Thymus (tissue), 14 donors: Measurements from ENCODE around the gene FOXL3. TPM values are rescaled to one million over a fixed set of nuclear protein-coding genes. Genes with fewer than 3 reads are reported as not detected.
"Not testable (repeated sequence)": the region's sequence is repeated elsewhere in the genome, so short reads cannot be mapped to it uniquely, and the experiment has no call there.

ENCODE experiments used
- DNase-seq, 9 donors: peaks; one replicate each; pipeline ENCODE4 v3.0.0-alpha.2; 2013; ENCODE audit warnings: low spot score in 9 of 9, low read depth in 6 of 9, missing footprints in 1 of 9
- H3K27ac ChIP-seq, 2 donors: one replicate each; pipeline ENCODE4 v1.5.1; 2013; ENCODE audit warnings: control low read depth in 1 of 2, low read depth in 1 of 2, low read length in 1 of 2, mild to moderate bottlenecking in 1 of 2, moderate library complexity in 1 of 2
- H3K27me3 ChIP-seq, 2 donors: one replicate each; pipeline ENCODE4 v1.5.1; 2013; ENCODE audit warnings: low read length in 1 of 2; ENCODE audit not compliant: control insufficient read depth in 2 of 2, insufficient read depth in 1 of 2
- H3K36me3 ChIP-seq, 2 donors: one replicate each; pipeline ENCODE4 v1.5.1; 2013; ENCODE audit warnings: low read length in 1 of 2, mild to moderate bottlenecking in 1 of 2, moderate library complexity in 1 of 2; ENCODE audit not compliant: control insufficient read depth in 2 of 2, insufficient read depth in 2 of 2
- H3K4me1 ChIP-seq, 2 donors: one replicate each; pipeline ENCODE4 v1.5.1; 2013; ENCODE audit warnings: low read length in 2 of 2; ENCODE audit not compliant: control insufficient read depth in 2 of 2, insufficient read depth in 2 of 2
- H3K4me3 ChIP-seq, 2 donors: one replicate each; pipeline ENCODE4 v1.5.1; 2013; ENCODE audit warnings: low read length in 2 of 2, control low read depth in 1 of 2, mild to moderate bottlenecking in 1 of 2
- H3K9me3 ChIP-seq, 2 donors: one replicate each; pipeline ENCODE4 v1.5.1; 2013; ENCODE audit warnings: low read length in 1 of 2, mild to moderate bottlenecking in 1 of 2; ENCODE audit not compliant: control insufficient read depth in 2 of 2, insufficient read depth in 1 of 2
- WGBS: extraction: QIAGEN DNeasy Blood & Tissue Kit; methylation state at CpG from one replicate; pipeline ENCODE4 v1.1.7; 2013; 5-methylcytosine and 5-hydroxymethylcytosine counted together
- long read RNA-seq, 10 donors: transcript quantifications; one replicate each; lab custom pipeline, GENCODE V29; 2026
- polyA plus RNA-seq: library from polyadenylated mRNA; stranded (reverse); fragments of 200-250 nt; gene quantifications from one replicate; pipeline ENCODE4 v1.2.3, GENCODE V29; 2013
- total RNA-seq: library from RNA; stranded (reverse); fragments of 120-200 nt; gene quantifications from one replicate; pipeline ENCODE4 v1.2.4, GENCODE V29; 2013
- donor health status: healthy.

FOXL3 gene
- total RNA-seq, result 0.19 TPM
- not detected for polyA plus RNA-seq
- long read RNA-seq, donor 1, result 0 reads
- long read RNA-seq, donor 2, result 0 reads
- long read RNA-seq, donor 3, result 0 reads
- long read RNA-seq, donor 4, result 0 reads
- long read RNA-seq, donor 5, result 0 reads
- long read RNA-seq, donor 6, result 0 reads
- long read RNA-seq, donor 7, result 0 reads
- long read RNA-seq, donor 8, result 0 reads
- long read RNA-seq, donor 9, result 0 reads
- long read RNA-seq, donor 10, result 0 reads

GRCh38 chr7:289756-290553 lies at the start of gene FOXL3:
Gene FOXL3 (plus strand): TSS chr7:290170. CDS start chr7:290170, 0 bp downstream.
- Histone ChIP-seq H3K4me1 (peaks cover 0 to 4% of the 10 kb centered on the region in 2 donors), H3K36me3 (no peaks in the 10 kb centered on the region), H3K27me3 (peaks cover 42 to 84% of the 10 kb centered on the region in 2 donors), H3K27ac (no peak within 1 kb of the TSS), H3K9me3 (no peaks in the 10 kb centered on the region), H3K4me3 (no peak within 1 kb of the TSS)
- 11% methylated on average over 79 of the region's 79 CpGs for WGBS
- DNase-seq, result no peak

- Histone ChIP-seq H3K27ac (no peak overlapping the region), H3K36me3 (no peaks in the 10 kb centered on the region), H3K4me1 (no peaks in the 10 kb centered on the region), H3K9me3 (peaks cover 0 to 3% of the 10 kb centered on the region in 2 donors), H3K4me3 (no peak overlapping the region), H3K27me3 (no peaks in the 10 kb centered on the region)
- 21% methylated on average over 16 of the region's 16 CpGs for WGBS
- DNase-seq, result no peak
These were observed 49.0 kb upstream of the FOXL3 start for GRCh38 chr7:240887-241421.

GRCh38 chr7:241513-241912 lies 48.5 kb upstream of the FOXL3 start:
- H3K27ac ChIP-seq, result no peak overlapping the region
- H3K36me3 ChIP-seq, result no peaks in the 10 kb centered on the region
- 98% methylated on average over 13 of the region's 13 CpGs for WGBS
- no peaks in the 10 kb centered on the region for H3K27me3 ChIP-seq
- H3K4me1 ChIP-seq, result no peaks in the 10 kb centered on the region
- H3K9me3 ChIP-seq, result peaks cover 0 to 3% of the 10 kb centered on the region in 2 donors
- H3K4me3 ChIP-seq, result no peak overlapping the region
- DNase-seq, result no peak

- DNase-seq, H3K4me3 ChIP-seq, H3K27ac ChIP-seq, H3K36me3 ChIP-seq, H3K4me1 ChIP-seq, H3K27me3 ChIP-seq, H3K9me3 ChIP-seq: not testable (repeated sequence)
- WGBS, result 91% methylated on average over 12 of the region's 21 CpGs
These were observed 47.0 kb upstream of the FOXL3 start for GRCh38 chr7:242826-243579.

- not testable (repeated sequence) for H3K9me3 ChIP-seq, H3K4me3 ChIP-seq, H3K36me3 ChIP-seq, H3K27me3 ChIP-seq, H3K27ac ChIP-seq, H3K4me1 ChIP-seq, DNase-seq
- WGBS, result 87% methylated on average over 5 of the region's 10 CpGs
These were observed 46.4 kb upstream of the FOXL3 start for GRCh38 chr7:243580-243978.

- WGBS, result 94% methylated on average over 22 of the region's 22 CpGs
- H3K9me3 ChIP-seq, result peaks cover 0 to 3% of the 10 kb centered on the region in 2 donors
- no peak overlapping the region for H3K27ac ChIP-seq
- no peaks in the 10 kb centered on the region for H3K36me3 ChIP-seq
- no peak for DNase-seq
- H3K4me1 ChIP-seq, result no peaks in the 10 kb centered on the region
- H3K4me3 ChIP-seq, result no peak overlapping the region
- H3K27me3 ChIP-seq, result no peaks in the 10 kb centered on the region
These were observed 45.0 kb upstream of the FOXL3 start for GRCh38 chr7:244974-245373.

- Histone ChIP-seq H3K9me3 (peaks cover 0 to 3% of the 10 kb centered on the region in 2 donors), H3K4me1 (no peaks in the 10 kb centered on the region), H3K27ac (no peak overlapping the region), H3K27me3 (no peaks in the 10 kb centered on the region), H3K4me3 (no peak overlapping the region), H3K36me3 (no peaks in the 10 kb centered on the region)
- WGBS, result 96% methylated on average over 36 of the region's 36 CpGs
- no peak for DNase-seq
These were observed 44.2 kb upstream of the FOXL3 start for GRCh38 chr7:245574-246295.

GRCh38 chr7:246451-246850 lies 43.5 kb upstream of the FOXL3 start:
- no peak overlapping the region for H3K27ac ChIP-seq
- peaks cover 0 to 3% of the 10 kb centered on the region in 2 donors for H3K9me3 ChIP-seq
- no peak for DNase-seq
- no peaks in the 10 kb centered on the region for H3K4me1 ChIP-seq
- H3K36me3 ChIP-seq, result no peaks in the 10 kb centered on the region
- no peak overlapping the region for H3K4me3 ChIP-seq
- H3K27me3 ChIP-seq, result no peaks in the 10 kb centered on the region
- 91% methylated on average over 22 of the region's 22 CpGs for WGBS
